ENCODE measurements around the gene FDXR. TPM values are rescaled to one million over a fixed set of nuclear protein-coding genes. Genes with fewer than 3 reads are reported as not detected.

Gene FDXR, protein sequence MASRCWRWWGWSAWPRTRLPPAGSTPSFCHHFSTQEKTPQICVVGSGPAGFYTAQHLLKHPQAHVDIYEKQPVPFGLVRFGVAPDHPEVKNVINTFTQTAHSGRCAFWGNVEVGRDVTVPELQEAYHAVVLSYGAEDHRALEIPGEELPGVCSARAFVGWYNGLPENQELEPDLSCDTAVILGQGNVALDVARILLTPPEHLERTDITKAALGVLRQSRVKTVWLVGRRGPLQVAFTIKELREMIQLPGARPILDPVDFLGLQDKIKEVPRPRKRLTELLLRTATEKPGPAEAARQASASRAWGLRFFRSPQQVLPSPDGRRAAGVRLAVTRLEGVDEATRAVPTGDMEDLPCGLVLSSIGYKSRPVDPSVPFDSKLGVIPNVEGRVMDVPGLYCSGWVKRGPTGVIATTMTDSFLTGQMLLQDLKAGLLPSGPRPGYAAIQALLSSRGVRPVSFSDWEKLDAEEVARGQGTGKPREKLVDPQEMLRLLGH
- 11.2 TPM for total RNA-seq
- long read RNA-seq, transcript FDXR-201 (12 exons, 1,875 nt), result major isoform, 10 of 25 reads
- long read RNA-seq, partial matches to known transcripts, result 2 of 25 reads
- long read RNA-seq, other reads (novel, unspliced or antisense), result 10 of 25 reads

DNA sequence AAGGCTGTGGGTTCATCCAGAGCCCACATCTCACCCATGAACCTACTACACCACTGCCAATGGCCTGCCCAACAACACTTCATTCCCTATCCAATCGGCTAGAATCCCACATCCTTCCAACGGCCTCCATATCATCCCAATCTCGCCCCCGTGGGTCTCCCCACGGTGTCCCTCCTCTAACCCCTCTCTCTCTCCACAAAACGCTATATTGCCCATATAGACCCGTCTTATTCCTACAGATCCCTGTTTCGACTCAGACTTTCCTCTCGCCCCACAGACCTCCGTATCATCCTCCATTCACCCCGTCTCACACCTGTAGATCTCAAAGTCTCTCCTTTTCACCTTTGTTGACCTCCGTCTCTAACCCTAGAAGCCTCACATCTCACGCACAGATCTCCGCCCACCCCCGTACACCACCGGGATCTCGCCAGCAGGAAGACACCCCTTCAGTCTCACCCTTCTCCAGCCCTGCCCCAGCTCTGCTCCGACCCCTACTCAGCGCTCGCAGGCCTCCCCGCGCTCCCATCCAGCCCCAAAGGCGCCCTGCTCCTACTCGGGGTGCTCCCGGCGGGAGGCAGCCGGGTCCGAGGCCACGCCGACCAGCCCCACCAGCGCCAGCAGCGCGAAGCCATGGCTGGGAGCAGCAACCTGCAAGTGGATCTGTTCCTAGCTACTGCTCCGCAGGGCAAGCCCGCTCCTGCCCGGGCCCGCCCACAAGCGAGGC is at the start of gene FDXR:
Gene FDXR, minus strand, starts transcription at position 682 of the 724 bp plus-strand sequence. Its CDS starts 50 bp downstream, at position 632.
- Histone ChIP-seq H3K9me3 (no peaks in the 10 kb centered on the region), H3K27ac (peak within 1 kb of the TSS; percentile 92), H3K27me3 (no peaks in the 10 kb centered on the region), H3K36me3 (no peaks in the 10 kb centered on the region), H3K4me1 (peaks cover 15% of the 10 kb centered on the region), H3K4me3 (peak within 1 kb of the TSS; percentile 64)
- no peak for ATAC-seq
- DNase-seq, result no peak
- intact Hi-C loops (cut with DNase I), result no loop called here
- TF ChIP-seq, protein P1, sequence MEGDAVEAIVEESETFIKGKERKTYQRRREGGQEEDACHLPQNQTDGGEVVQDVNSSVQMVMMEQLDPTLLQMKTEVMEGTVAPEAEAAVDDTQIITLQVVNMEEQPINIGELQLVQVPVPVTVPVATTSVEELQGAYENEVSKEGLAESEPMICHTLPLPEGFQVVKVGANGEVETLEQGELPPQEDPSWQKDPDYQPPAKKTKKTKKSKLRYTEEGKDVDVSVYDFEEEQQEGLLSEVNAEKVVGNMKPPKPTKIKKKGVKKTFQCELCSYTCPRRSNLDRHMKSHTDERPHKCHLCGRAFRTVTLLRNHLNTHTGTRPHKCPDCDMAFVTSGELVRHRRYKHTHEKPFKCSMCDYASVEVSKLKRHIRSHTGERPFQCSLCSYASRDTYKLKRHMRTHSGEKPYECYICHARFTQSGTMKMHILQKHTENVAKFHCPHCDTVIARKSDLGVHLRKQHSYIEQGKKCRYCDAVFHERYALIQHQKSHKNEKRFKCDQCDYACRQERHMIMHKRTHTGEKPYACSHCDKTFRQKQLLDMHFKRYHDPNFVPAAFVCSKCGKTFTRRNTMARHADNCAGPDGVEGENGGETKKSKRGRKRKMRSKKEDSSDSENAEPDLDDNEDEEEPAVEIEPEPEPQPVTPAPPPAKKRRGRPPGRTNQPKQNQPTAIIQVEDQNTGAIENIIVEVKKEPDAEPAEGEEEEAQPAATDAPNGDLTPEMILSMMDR (IDR thresholded peaks at IDR 0.05), result no peak

DNA sequence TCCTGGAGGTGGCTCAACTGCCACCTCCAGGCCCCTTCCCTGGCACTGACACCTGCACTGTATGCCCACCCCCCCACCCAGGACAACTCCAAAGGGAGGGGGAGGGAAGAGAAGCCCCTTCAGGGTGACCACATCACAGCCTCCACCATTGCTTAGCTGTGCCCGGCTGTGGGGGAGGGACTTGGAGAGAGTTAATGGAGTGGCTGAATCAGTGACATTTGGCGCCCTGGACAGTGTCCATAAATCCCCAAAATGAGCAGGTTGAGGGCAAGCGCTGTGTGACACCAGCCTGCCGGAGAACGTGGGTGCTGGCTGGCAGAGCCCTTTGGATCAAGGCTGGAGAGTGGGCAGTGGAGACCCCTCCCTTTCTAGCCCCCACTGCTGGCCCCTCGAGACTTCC is 49.4 kb upstream of the FDXR start:
- ATAC-seq (no peak), DNase-seq (no peak)
- peaks cover 20% of the 10 kb centered on the region for H3K4me1 ChIP-seq
- intact Hi-C loops (cut with DNase I), result no loop called here
- no peaks in the 10 kb centered on the region for H3K36me3 ChIP-seq
- no peak overlapping the region for H3K27ac ChIP-seq
- peaks cover 84% of the 10 kb centered on the region for H3K27me3 ChIP-seq
- TF ChIP-seq, protein P1 (IDR thresholded peaks at IDR 0.05), result no peak
- no peaks in the 10 kb centered on the region for H3K9me3 ChIP-seq
- no peak overlapping the region for H3K4me3 ChIP-seq

DNA sequence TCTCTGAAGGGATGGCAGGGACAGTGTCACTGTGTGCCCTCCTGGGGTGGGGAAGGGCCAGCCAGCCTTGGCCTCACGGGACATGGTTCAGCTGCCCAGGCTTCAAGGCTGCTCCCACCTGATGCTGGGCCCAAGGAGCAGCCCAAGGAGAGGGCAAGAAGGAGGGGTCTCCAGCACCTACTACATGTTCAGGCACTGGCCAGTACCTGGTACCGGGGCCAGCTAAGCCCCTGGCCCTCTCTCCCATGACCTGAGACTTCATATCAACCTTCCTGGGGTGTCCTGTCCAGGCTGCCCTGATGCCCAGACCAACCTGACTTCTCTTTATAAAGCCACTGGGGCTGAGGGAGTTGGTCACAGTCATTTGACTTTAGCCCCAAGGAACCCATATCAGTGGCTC is 49.0 kb upstream of the FDXR start:
- Histone ChIP-seq H3K9me3 (no peaks in the 10 kb centered on the region), H3K27ac (no peak overlapping the region), H3K4me3 (no peak overlapping the region), H3K27me3 (peaks cover 80% of the 10 kb centered on the region), H3K4me1 (peaks cover 20% of the 10 kb centered on the region), H3K36me3 (no peaks in the 10 kb centered on the region)
- TF ChIP-seq, protein P1 (IDR thresholded peaks at IDR 0.05), result no peak
- no peak for ATAC-seq
- intact Hi-C loops (cut with DNase I), result no loop called here
- DNase-seq, result no peak

DNA sequence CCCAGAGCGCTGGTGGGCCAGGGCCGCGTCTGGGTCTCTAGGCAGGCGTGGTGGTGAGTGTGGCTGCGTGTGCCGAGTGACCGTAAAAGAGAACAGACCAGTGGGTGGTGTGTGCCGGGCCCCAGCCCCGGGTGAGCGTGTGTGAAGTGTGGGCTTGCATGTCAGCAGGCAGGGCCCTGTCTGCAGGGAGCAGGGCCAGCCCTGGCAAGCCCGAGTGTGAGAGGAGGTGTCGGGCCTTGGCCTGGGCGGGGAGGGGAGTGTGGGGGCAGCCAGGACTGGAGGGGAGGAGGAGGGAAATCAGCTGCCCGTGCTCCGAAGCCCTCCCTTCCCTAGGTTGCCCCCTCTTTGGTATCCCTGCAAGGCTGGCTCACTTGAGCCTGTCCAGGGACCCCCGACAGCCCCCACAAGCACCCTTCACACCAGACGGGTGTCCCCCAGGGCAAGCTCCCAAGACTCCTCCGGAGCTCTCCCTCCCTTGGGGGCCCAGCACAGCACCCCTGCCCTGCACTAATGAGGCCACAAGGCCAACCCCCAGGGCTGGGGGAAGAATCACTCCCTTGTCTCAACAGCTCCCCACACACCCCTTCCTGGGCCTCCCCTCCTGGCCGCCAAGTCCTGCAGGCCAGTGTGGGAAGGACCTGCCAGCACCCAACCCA is 48.4 kb upstream of the FDXR start:
- DNase-seq (no peak), ATAC-seq (no peak)
- Histone ChIP-seq H3K9me3 (no peaks in the 10 kb centered on the region), H3K4me3 (no peak overlapping the region), H3K4me1 (peaks cover 20% of the 10 kb centered on the region), H3K36me3 (no peaks in the 10 kb centered on the region), H3K27me3 (peaks cover 77% of the 10 kb centered on the region), H3K27ac (no peak overlapping the region)
- TF ChIP-seq, protein P1 (IDR thresholded peaks at IDR 0.05), result no peak
- intact Hi-C loops (cut with DNase I), result no loop called here

DNA sequence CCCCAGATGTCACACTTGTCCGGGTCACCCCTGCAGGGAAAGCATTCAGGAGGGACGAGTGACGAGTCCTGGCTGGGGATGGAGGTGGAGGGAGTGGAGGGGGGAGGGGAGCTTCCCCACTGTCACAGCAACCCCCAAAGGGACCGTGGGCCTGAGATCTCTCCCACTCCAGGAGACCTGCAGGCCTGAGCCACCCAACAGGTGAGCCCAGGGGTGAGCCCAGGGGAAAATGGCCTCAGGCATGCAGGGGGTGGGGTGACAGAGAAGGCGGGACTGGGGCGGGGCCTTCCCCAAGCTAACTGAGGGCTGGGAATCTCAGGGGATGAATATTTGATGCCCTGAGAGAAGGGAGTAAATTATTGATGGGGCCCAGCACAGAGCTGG is 47.8 kb upstream of the FDXR start:
- TF ChIP-seq, protein P1 (IDR thresholded peaks at IDR 0.05), result no peak
- no peak for DNase-seq
- Histone ChIP-seq H3K9me3 (no peaks in the 10 kb centered on the region), H3K27me3 (peaks cover 71% of the 10 kb centered on the region), H3K4me1 (peaks cover 20% of the 10 kb centered on the region), H3K27ac (no peak overlapping the region), H3K36me3 (no peaks in the 10 kb centered on the region), H3K4me3 (no peak overlapping the region)
- ATAC-seq, result no peak
- intact Hi-C loops (cut with DNase I), result no loop called here
